ENCODE data around the gene TBC1D22A.

DNA sequence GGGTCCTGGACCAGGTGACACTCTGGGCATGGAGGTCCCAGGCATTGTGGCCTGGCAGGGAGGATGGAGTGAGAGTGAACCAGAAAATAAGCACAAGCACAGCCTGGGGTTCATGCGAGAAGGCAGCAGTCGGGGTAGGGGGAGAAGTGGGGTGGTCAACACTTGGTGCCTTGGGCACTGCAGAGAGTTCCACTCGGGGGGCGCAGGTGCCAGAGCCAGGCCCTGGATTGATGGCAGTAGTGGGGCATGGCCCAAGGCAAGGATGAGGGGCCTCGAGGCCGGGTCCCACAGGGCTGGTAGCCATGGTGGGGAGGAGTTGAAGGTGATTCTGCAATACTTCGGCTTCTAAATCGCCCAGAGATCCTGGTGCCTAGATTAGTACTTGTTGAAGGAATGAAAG is 372.9 kb downstream of the TBC1D22A start:
- TF ChIP-seq, protein P1, sequence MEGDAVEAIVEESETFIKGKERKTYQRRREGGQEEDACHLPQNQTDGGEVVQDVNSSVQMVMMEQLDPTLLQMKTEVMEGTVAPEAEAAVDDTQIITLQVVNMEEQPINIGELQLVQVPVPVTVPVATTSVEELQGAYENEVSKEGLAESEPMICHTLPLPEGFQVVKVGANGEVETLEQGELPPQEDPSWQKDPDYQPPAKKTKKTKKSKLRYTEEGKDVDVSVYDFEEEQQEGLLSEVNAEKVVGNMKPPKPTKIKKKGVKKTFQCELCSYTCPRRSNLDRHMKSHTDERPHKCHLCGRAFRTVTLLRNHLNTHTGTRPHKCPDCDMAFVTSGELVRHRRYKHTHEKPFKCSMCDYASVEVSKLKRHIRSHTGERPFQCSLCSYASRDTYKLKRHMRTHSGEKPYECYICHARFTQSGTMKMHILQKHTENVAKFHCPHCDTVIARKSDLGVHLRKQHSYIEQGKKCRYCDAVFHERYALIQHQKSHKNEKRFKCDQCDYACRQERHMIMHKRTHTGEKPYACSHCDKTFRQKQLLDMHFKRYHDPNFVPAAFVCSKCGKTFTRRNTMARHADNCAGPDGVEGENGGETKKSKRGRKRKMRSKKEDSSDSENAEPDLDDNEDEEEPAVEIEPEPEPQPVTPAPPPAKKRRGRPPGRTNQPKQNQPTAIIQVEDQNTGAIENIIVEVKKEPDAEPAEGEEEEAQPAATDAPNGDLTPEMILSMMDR (conservative IDR thresholded peaks at IDR 0.05; ENCODE audit: low read depth, low read length): no peak
- no peak for TF ChIP-seq EZH2 (IDR thresholded peaks at IDR 0.05; ENCODE audit: low read length, unreplicated experiment)

Measured in PC-3 (cell line).